ENCODE results near the gene ALAS1. TPM values are rescaled to one million over a fixed set of nuclear protein-coding genes. Genes with fewer than 3 reads are reported as not detected.

ALAS1 gene
- total and polyA plus RNA-seq, 2 experiments from 2014 or later, result 30.4 to 33.9 TPM

GRCh38 chr3:52253314-52254304 lies 55.6 kb downstream of the ALAS1 start:
- H2AFZ ChIP-seq, result no peak overlapping the region
- peaks cover 46% of the 10 kb centered on the region for H3K36me3 ChIP-seq (ENCODE audit: low read depth)
- in situ Hi-C loops (cut with MboI), result no loop called here
- 0 out of 2 replicates have a peak overlapping the region, but pooled peaks have one; percentile 21 for H3K9ac ChIP-seq
- H3K9me2 ChIP-seq (ENCODE audit: insufficient read depth), result no peaks in the 10 kb centered on the region
- no peaks in the 10 kb centered on the region for H3K27me3 ChIP-seq (replicated peaks; ENCODE audit: insufficient read depth)
- no peak overlapping the region for H3K4me3 ChIP-seq
- no peaks in the 10 kb centered on the region for H4K20me1 ChIP-seq (ENCODE audit: insufficient read depth)
- peaks cover 56% of the 10 kb centered on the region for H3F3A ChIP-seq (ENCODE audit: insufficient read depth)
- WGBS, 2 experiments (ENCODE audit: low coverage in 1 of 2, low lambda C conversion rate in 2 of 2, missing lambda C conversion rate in 2 of 2), result 82 to 84% methylated on average over 12 of the region's 12 CpGs
- H3K4me2 ChIP-seq (ENCODE audit: unreplicated experiment), result no peak overlapping the region
- no peaks in the 10 kb centered on the region for H3K9me3 ChIP-seq (ENCODE audit: low read depth)
- H3K27ac ChIP-seq, result peak overlapping the region; percentile 27; the same call in 1 of the 2 replicates
- H3K4me1 ChIP-seq (ENCODE audit: insufficient read depth), result peaks cover 10% of the 10 kb centered on the region
- peaks cover 63% of the 10 kb centered on the region for H3K79me2 ChIP-seq (ENCODE audit: insufficient read depth)
- no peak for TF ChIP-seq EZH2phosphoT487 (IDR thresholded peaks at IDR 0.05; ENCODE audit: insufficient read depth, low read depth)
- TF ChIP-seq EZH2 (IDR thresholded peaks at IDR 0.05; ENCODE audit: insufficient read depth, poor library complexity, severe bottlenecking), result no peak
- DNase-seq, result peak; percentile 53

GRCh38 chr3:52254608-52255007 lies 56.6 kb downstream of the ALAS1 start:
- Histone ChIP-seq H3K27ac (no peak overlapping the region), H3K4me3 (no peak overlapping the region), H3K9ac (no peak overlapping the region), H3K27me3 (replicated peaks; ENCODE audit: insufficient read depth) (no peaks in the 10 kb centered on the region), H3K9me3 (ENCODE audit: low read depth) (no peaks in the 10 kb centered on the region), H3F3A (ENCODE audit: insufficient read depth) (peaks cover 66% of the 10 kb centered on the region), H4K20me1 (ENCODE audit: insufficient read depth) (no peaks in the 10 kb centered on the region), H3K4me1 (ENCODE audit: insufficient read depth) (peaks cover 18% of the 10 kb centered on the region), H2AFZ (no peak overlapping the region), H3K36me3 (ENCODE audit: low read depth) (peaks cover 56% of the 10 kb centered on the region), H3K4me2 (ENCODE audit: unreplicated experiment) (no peak overlapping the region), H3K9me2 (ENCODE audit: insufficient read depth) (no peaks in the 10 kb centered on the region), H3K79me2 (ENCODE audit: insufficient read depth) (peaks cover 72% of the 10 kb centered on the region)
- TF ChIP-seq EZH2 (IDR thresholded peaks at IDR 0.05; ENCODE audit: insufficient read depth, poor library complexity, severe bottlenecking) (no peak), EZH2phosphoT487 (IDR thresholded peaks at IDR 0.05; ENCODE audit: insufficient read depth, low read depth) (no peak)
- no peak for DNase-seq
- in situ Hi-C loops (cut with MboI), result no loop called here
- WGBS, 2 experiments (ENCODE audit: low coverage in 1 of 2, low lambda C conversion rate in 2 of 2, missing lambda C conversion rate in 2 of 2), result 58 to 59% methylated on average over 9 of the region's 9 CpGs

GRCh38 chr3:52256159-52256558 lies 58.2 kb downstream of the ALAS1 start:
- no peak overlapping the region for H3K9ac ChIP-seq
- no peaks in the 10 kb centered on the region for H3K27me3 ChIP-seq (replicated peaks; ENCODE audit: insufficient read depth)
- no peak for TF ChIP-seq EZH2phosphoT487 (IDR thresholded peaks at IDR 0.05; ENCODE audit: insufficient read depth, low read depth)
- no peak for TF ChIP-seq EZH2 (IDR thresholded peaks at IDR 0.05; ENCODE audit: insufficient read depth, poor library complexity, severe bottlenecking)
- H3K4me1 ChIP-seq (ENCODE audit: insufficient read depth), result peaks cover 18% of the 10 kb centered on the region
- peaks cover 88% of the 10 kb centered on the region for H3K79me2 ChIP-seq (ENCODE audit: insufficient read depth)
- H4K20me1 ChIP-seq (ENCODE audit: insufficient read depth), result no peaks in the 10 kb centered on the region; the same call in 1 of the 2 replicates
- no peak overlapping the region for H3K4me3 ChIP-seq
- DNase-seq, result no peak
- H3K36me3 ChIP-seq (ENCODE audit: low read depth), result peaks cover 71% of the 10 kb centered on the region
- no peak overlapping the region for H3K4me2 ChIP-seq (ENCODE audit: unreplicated experiment)
- no peaks in the 10 kb centered on the region for H3K9me3 ChIP-seq (ENCODE audit: low read depth)
- H3K27ac ChIP-seq, result no peak overlapping the region
- peaks cover 69% of the 10 kb centered on the region for H3F3A ChIP-seq (ENCODE audit: insufficient read depth)
- in situ Hi-C loops (cut with MboI), result no loop called here
- H2AFZ ChIP-seq, result no peak overlapping the region
- H3K9me2 ChIP-seq (ENCODE audit: insufficient read depth), result no peaks in the 10 kb centered on the region
- WGBS, 2 experiments (ENCODE audit: low coverage in 1 of 2, low lambda C conversion rate in 2 of 2, missing lambda C conversion rate in 2 of 2), result 95 to 99% methylated on average over 3 of the region's 3 CpGs

- Histone ChIP-seq H3K36me3 (ENCODE audit: low read depth) (peaks cover 74% of the 10 kb centered on the region), H3K9me2 (ENCODE audit: insufficient read depth) (no peaks in the 10 kb centered on the region), H3K9ac (no peak overlapping the region), H3K27me3 (replicated peaks; ENCODE audit: insufficient read depth) (no peaks in the 10 kb centered on the region), H3K27ac (no peak overlapping the region), H4K20me1 (ENCODE audit: insufficient read depth) (no peaks in the 10 kb centered on the region; the same call in 1 of the 2 replicates), H2AFZ (no peak overlapping the region), H3K4me1 (ENCODE audit: insufficient read depth) (peaks cover 18% of the 10 kb centered on the region), H3F3A (ENCODE audit: insufficient read depth) (peaks cover 69% of the 10 kb centered on the region), H3K4me2 (ENCODE audit: unreplicated experiment) (no peak overlapping the region), H3K9me3 (ENCODE audit: low read depth) (no peaks in the 10 kb centered on the region), H3K4me3 (no peak overlapping the region), H3K79me2 (ENCODE audit: insufficient read depth) (peaks cover 89% of the 10 kb centered on the region)
- in situ Hi-C loops (cut with MboI), result no loop called here
- TF ChIP-seq EZH2phosphoT487 (IDR thresholded peaks at IDR 0.05; ENCODE audit: insufficient read depth, low read depth), result no peak
- TF ChIP-seq EZH2 (IDR thresholded peaks at IDR 0.05; ENCODE audit: insufficient read depth, poor library complexity, severe bottlenecking), result no peak
- no peak for DNase-seq
- 87 to 88% methylated on average over 4 of the region's 4 CpGs for WGBS, 2 experiments (ENCODE audit: low coverage in 1 of 2, low lambda C conversion rate in 2 of 2, missing lambda C conversion rate in 2 of 2)
Measured at GRCh38 chr3:52256622-52257021, 58.7 kb downstream of the ALAS1 start.
